Epithelial cell of proximal tubule (primary cell): ENCODE data around the gene NRXN3. TPM values are rescaled to one million over a fixed set of nuclear protein-coding genes. Genes with fewer than 3 reads are reported as not detected.
A peak's percentile ranks its signal among the peaks of the same experiment; 100 is the strongest.

Experiments
- DNase-seq: peaks from one replicate; pipeline ENCODE4 v3.0.0-alpha.2; 2011; ENCODE audit warnings: low read depth
- H3K4me3 ChIP-seq: 2 replicates; pipeline ENCODE4 v1.5.1; 2011; ENCODE audit warnings: low read depth, mild to moderate bottlenecking, low read length
- total RNA-seq: library from RNA; depleted of rRNA; stranded (reverse); fragments of >200 nt; gene quantifications from 2 replicates; pipeline ENCODE4 v1.2.3, GENCODE V29; 2015
- TF ChIP-seq, protein P1 (sequence below): conservative IDR thresholded peaks from 2 replicates; pipeline ENCODE4 v1.5.1; 2012; ENCODE audit warnings: low read depth, mild to moderate bottlenecking, low read length

The NRXN3 gene
- total RNA-seq, 1 donor from 2014 or later = 1.2 TPM

DNA sequence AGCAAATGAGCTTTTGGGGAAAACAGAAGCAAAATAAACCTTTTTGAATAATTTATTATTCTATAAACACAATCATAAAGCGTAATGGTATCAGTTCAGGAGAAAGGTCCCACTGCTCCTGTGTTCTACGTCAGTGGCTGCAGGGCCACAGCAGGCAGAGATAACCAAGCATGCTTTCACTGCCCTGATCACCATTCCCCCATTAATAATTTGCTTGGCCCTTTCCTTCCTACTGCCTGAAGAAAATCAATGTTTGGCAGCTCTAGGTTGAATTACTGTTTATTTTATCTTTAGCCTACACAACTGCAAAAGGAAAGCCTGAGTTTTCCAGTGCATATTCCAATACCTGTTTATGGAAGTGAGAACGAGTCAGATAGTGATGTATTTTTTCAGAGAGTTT lies 1671.3 kb downstream of the NRXN3 start:
- DNase-seq = no peak
- TF ChIP-seq, protein P1, sequence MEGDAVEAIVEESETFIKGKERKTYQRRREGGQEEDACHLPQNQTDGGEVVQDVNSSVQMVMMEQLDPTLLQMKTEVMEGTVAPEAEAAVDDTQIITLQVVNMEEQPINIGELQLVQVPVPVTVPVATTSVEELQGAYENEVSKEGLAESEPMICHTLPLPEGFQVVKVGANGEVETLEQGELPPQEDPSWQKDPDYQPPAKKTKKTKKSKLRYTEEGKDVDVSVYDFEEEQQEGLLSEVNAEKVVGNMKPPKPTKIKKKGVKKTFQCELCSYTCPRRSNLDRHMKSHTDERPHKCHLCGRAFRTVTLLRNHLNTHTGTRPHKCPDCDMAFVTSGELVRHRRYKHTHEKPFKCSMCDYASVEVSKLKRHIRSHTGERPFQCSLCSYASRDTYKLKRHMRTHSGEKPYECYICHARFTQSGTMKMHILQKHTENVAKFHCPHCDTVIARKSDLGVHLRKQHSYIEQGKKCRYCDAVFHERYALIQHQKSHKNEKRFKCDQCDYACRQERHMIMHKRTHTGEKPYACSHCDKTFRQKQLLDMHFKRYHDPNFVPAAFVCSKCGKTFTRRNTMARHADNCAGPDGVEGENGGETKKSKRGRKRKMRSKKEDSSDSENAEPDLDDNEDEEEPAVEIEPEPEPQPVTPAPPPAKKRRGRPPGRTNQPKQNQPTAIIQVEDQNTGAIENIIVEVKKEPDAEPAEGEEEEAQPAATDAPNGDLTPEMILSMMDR = no peak
- H3K4me3 ChIP-seq = no peak overlapping the region

DNA sequence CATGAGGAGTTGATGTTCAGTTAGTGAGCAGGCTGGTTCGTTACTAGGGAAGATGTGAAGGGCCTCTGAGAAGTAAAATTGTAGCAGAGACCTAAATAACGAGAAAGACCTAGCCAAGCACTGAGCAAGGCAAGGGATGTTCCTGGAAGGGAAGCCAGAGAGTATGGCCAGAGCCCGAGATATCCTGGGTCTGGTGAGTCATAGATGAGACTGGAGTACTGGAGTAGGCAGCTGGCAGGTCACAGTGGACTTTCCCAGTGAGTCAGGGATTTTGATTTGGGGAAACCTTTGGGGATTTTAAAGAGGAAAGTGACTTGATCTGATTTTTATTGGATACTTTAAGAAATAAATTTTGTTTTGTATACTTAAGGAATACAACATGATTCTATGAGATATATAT lies 1672.1 kb downstream of the NRXN3 start:
- no peak overlapping the region for H3K4me3 ChIP-seq
- TF ChIP-seq, protein P1 = no peak
- peak; percentile 40 for DNase-seq

DNA sequence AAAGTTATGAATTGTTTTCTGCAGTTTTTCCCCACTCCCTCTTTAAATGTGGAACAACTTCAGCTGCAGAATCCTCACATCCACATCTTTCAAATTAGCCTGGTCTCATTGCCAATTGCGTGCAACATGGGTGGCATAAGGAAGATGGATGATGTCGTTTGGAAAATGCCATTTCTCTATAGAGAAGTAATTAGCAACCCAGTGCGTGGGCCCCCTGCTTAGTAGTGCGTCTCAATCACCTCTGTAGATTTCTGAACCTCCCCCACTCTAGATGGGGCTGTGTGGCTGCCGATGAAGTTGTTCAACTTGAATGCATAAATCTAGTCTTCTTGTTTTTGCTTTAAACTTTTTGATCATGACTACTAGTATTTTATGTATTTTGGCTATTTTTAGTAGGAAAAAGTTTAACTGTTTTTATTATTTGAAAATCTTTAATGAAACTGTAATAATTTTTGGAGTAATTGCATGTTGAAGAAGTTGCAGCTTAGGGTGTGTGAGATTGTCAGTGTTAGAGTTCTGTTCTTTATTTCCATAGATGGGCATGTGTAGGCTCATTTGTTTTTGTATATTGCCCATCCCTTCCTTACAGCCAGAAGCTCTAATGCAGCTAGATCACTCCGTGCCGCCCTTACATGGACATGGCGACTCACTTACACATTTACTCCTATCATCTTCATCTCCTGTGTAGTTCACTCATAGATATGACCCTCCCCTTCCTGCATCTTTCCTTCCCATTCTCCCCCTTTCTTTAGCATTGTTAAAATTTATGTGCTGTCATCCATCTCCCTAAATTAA lies 1683.0 kb downstream of the NRXN3 start:
- TF ChIP-seq, protein P1 = no peak
- no peak for DNase-seq
- no peak overlapping the region for H3K4me3 ChIP-seq

DNA sequence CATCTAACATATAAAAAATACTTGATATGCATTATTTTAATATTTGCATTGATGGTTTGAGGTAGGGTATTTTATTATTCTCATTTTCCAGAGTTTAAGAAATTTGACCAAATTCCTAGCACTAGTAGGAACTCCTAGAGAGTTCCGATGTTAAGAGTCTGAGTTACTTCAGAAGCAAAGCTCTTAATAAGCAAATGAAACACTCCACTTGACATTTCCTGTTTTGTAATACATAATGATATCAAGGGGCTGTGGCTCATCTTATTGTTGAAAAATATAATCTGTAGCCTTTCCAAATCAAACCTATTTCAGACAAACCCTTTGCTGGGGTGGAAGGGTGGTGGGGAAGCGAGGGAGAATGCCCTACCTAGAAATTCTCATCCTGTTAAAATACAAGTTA lies 1685.6 kb downstream of the NRXN3 start:
- TF ChIP-seq, protein P1 = no peak
- H3K4me3 ChIP-seq = no peak overlapping the region
- DNase-seq = no peak

DNA sequence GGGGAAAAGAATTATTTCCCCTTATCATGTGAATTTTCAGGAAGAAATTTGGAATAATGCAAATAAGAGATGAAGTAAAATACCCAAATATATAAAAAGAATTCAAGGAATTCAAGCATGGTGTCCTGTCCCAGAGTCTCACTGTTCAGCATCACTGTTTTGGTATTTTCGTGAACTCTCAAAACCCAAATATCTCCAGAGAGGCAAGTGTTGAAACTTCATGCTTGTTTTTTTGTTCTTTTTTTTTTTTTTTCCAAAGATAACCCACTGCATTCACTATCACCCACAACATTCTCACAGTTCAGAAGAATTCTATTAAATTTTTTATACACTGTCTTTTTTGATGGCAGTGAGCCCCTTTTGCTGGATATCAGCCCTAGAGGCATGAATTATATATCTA lies 1686.2 kb downstream of the NRXN3 start:
- TF ChIP-seq, protein P1 = no peak
- H3K4me3 ChIP-seq = no peak overlapping the region
- DNase-seq = no peak

DNA sequence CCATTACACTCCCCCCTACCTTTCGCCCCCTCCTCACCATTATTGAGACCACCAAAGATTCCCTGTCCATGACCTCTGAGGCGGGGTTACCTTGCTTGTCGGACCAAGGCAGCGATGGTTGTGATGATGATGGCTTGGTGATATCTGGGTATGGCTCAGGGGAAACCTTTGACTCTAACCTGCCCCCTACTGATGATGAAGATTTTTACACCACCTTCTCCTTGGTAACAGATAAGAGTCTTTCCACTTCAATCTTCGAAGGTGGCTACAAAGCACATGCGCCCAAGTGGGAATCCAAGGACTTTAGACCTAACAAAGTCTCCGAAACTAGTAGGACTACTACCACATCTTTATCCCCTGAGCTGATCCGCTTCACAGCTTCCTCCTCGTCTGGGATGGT lies 1690.9 kb downstream of the NRXN3 start:
- no peak overlapping the region for H3K4me3 ChIP-seq
- no peak for DNase-seq
- TF ChIP-seq, protein P1 = peak; percentile 40

DNA sequence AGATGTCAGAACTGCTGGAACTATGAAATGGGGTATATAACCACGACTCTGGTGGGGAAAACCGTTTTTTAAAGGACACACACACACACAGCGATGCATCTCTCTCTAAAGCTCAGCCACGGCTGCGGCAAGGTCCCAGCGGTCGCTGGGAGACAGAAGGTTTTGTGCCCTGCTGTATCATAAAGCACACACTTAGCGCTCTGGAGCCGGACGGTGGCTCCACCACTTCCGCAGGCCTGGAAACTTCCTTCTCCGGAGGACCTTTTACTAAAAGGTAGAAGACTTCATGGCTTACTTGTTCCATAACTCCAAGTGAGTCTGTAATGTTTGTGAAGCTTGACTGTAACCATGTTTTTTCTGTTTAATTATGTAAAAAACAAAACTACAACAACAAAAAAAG lies 1691.9 kb downstream of the NRXN3 start:
- TF ChIP-seq, protein P1 = no peak
- H3K4me3 ChIP-seq = no peak overlapping the region
- no peak for DNase-seq
